Endothelial cell of umbilical vein (primary cell): ENCODE data around the gene HAUS7. TPM values are rescaled to one million over a fixed set of nuclear protein-coding genes. Genes with fewer than 3 reads are reported as not detected.

Experiments used
- BruUV-seq: library from RNA; stranded (reverse); fragments of 400-500 nt; replicated peaks from 2 replicates; lab custom pipeline; 2021; lab: Mats Ljungman, UMichigan
- CTCF ChIA-PET: fragments of 300-600, 350-600 bp; sonication (Branson Sonifier 250); formaldehyde crosslinking; loops from one replicate; lab custom pipeline; 2021; ENCODE audit warnings: antibody characterized with exemption, inconsistent platforms; lab: Charles Lee
- POLR2A ChIA-PET: fragments of 300-600, 350-600 bp; sonication (Branson Sonifier 250); formaldehyde crosslinking; loops from one replicate; lab custom pipeline; 2021; ENCODE audit warnings: antibody characterized with exemption, inconsistent platforms; lab: Charles Lee
- DNase-seq: peaks from one replicate; pipeline ENCODE4 v3.0.0-alpha.2; 2011; ENCODE audit warnings: low read depth, low spot score
- FAIRE-seq: peaks from 2 replicates; lab custom pipeline; 2011; peaks lifted over from hg19 to GRCh38; lab: Jason Lieb, UNC
- H2AFZ ChIP-seq: 2 replicates; pipeline ENCODE4 v1.6.0; 2012; ENCODE audit warnings: low read depth, low read length, control low read depth, inconsistent platforms
- H3K27ac ChIP-seq: 2 replicates; pipeline ENCODE4 v1.5.1; 2011; ENCODE audit warnings: low read depth, mild to moderate bottlenecking, control low read depth, low read length, moderate library complexity; ENCODE audit not compliant: insufficient read depth
- H3K27me3 ChIP-seq, 2 experiments: 2 replicates each; pipeline versions ENCODE4 v1.6.0 to v1.6.1; 2011; ENCODE audit warnings: low read length in 2 of 2, mixed read lengths in 1 of 2; ENCODE audit not compliant: control insufficient read depth in 2 of 2, insufficient read depth in 2 of 2
- H3K36me3 ChIP-seq, 2 experiments: 2 replicates in 1 of 2; 3 replicates in 1 of 2; pipeline ENCODE4 v1.5.1; 2011; ENCODE audit warnings: low read length in 2 of 2, mild to moderate bottlenecking in 1 of 2, moderate library complexity in 1 of 2; ENCODE audit not compliant: control insufficient read depth in 2 of 2, insufficient read depth in 2 of 2; ENCODE audit errors: extremely low read depth in 1 of 2
- H3K4me1 ChIP-seq: 3 replicates; pipeline ENCODE4 v1.5.1; 2011; ENCODE audit warnings: mild to moderate bottlenecking, low read length; ENCODE audit not compliant: control insufficient read depth, insufficient read depth; ENCODE audit errors: extremely low read depth
- H3K4me2 ChIP-seq: 2 replicates; pipeline ENCODE4 v1.6.1; 2011; ENCODE audit warnings: low read length, control low read depth, mixed read lengths; ENCODE audit not compliant: insufficient read depth
- H3K4me3 ChIP-seq, 3 experiments: fragments of 200-600 bp in 1 of 3; sonication (generic), shearing (Covaris generic) in 1 of 3; replicated peaks in 1 of 3; 2 replicates each; pipeline ENCODE4 v1.5.1; 2011 to 2016; ENCODE audit warnings: control low read depth in 3 of 3, low read length in 3 of 3, mild to moderate bottlenecking in 2 of 3, inconsistent platforms in 1 of 3, low read depth in 1 of 3, moderate library complexity in 1 of 3; ENCODE audit not compliant: insufficient read depth in 1 of 3
- H3K79me2 ChIP-seq: 2 replicates; pipeline ENCODE4 v1.6.0; 2012; ENCODE audit warnings: low read length, inconsistent platforms; ENCODE audit not compliant: control insufficient read depth, insufficient read depth
- H3K9ac ChIP-seq: replicated peaks from 2 replicates; pipeline ENCODE3; 2011; ENCODE audit warnings: low read length, control low read depth; ENCODE audit not compliant: insufficient read depth; ENCODE audit errors: extremely low read depth
- H3K9me1 ChIP-seq: replicated peaks from 3 replicates; pipeline ENCODE4 v1.6.0; 2011; ENCODE audit warnings: mild to moderate bottlenecking, low read length; ENCODE audit not compliant: control insufficient read depth, insufficient read depth; ENCODE audit errors: extremely low read depth
- H3K9me3 ChIP-seq: replicated peaks from 2 replicates; pipeline ENCODE4 v1.5.1; 2012; ENCODE audit warnings: low read length, inconsistent platforms; ENCODE audit not compliant: control insufficient read depth, insufficient read depth
- H4K20me1 ChIP-seq: replicated peaks from 2 replicates; pipeline ENCODE3; 2011; ENCODE audit warnings: mild to moderate bottlenecking, low read length; ENCODE audit not compliant: control insufficient read depth, insufficient read depth; ENCODE audit errors: extremely low read depth
- CTCF ChIP-seq, 2 donors: IDR thresholded peaks; 1 replicate in 1 of 2; 2 replicates in 1 of 2; pipeline ENCODE4 v1.5.1; 2011; ENCODE audit warnings: low read length in 2 of 2, mild to moderate bottlenecking in 2 of 2, moderate library complexity in 2 of 2, control low read depth in 1 of 2, inconsistent platforms in 1 of 2, low read depth in 1 of 2; ENCODE audit not compliant: insufficient read depth in 1 of 2; ENCODE audit errors: extremely low read depth in 1 of 2
- EZH2 ChIP-seq: IDR thresholded peaks from 2 replicates; pipeline ENCODE4 v1.6.1; 2012; ENCODE audit warnings: borderline replicate concordance, low read depth, mild to moderate bottlenecking, moderate library complexity, low read length, inconsistent platforms; ENCODE audit not compliant: severe bottlenecking
- FOS ChIP-seq: IDR thresholded peaks from 2 replicates; pipeline ENCODE4 v1.6.1; 2011; ENCODE audit warnings: mild to moderate bottlenecking, low read length, moderate library complexity, borderline replicate concordance; ENCODE audit not compliant: insufficient read depth
- GATA2 ChIP-seq: IDR thresholded peaks from 2 replicates; pipeline ENCODE4 v1.7.0; 2011; ENCODE audit warnings: low read depth, mild to moderate bottlenecking, moderate library complexity, mixed read lengths, low read length; ENCODE audit not compliant: insufficient read length, insufficient read depth
- JUN ChIP-seq: IDR thresholded peaks from 2 replicates; pipeline ENCODE4 v1.6.1; 2011; ENCODE audit warnings: borderline replicate concordance, low read depth; ENCODE audit not compliant: insufficient read length, insufficient read depth
- MAX ChIP-seq: IDR thresholded peaks from 2 replicates; pipeline ENCODE4 v1.6.1; 2011; ENCODE audit not compliant: insufficient read depth, insufficient read length
- MYC ChIP-seq: IDR thresholded peaks from one replicate; pipeline ENCODE4 v1.6.1; 2011; ENCODE audit warnings: mild to moderate bottlenecking, low read depth, low read length
- POLR2A ChIP-seq: IDR thresholded peaks from 2 replicates; pipeline ENCODE4 v1.6.1; 2012; ENCODE audit warnings: low read depth, mild to moderate bottlenecking, control low read depth, low read length
- POLR2AphosphoS5 ChIP-seq: IDR thresholded peaks from 2 replicates; pipeline ENCODE4 v1.6.1; 2012; ENCODE audit warnings: low read depth, mild to moderate bottlenecking, control low read depth, low read length, moderate library complexity; ENCODE audit not compliant: insufficient read depth
- dilution Hi-C: fragments of 300-500 bp; cut with MboI; formaldehyde crosslinking; loops from one replicate; pipeline ENCODE4 v1.15.0; 2019; ENCODE audit warnings: low sequenced_read_pairs; ENCODE audit not compliant: extremely low pct_ligation_motif_present
- intact Hi-C: fragments of 100-400 bp; cut with micrococcal nuclease; formaldehyde crosslinking; loops from one replicate; pipeline ENCODE4 v1.10.0; 2022
- polyA plus RNA-seq, 4 experiments: library from polyadenylated mRNA; depleted of rRNA in 3 of 4; stranded (reverse) in 3 of 4; unstranded in 1 of 4; fragments of >200 nt; gene quantifications; 2 replicates each; pipeline versions ENCODE4 v1.2.1 to v1.2.3, GENCODE V29; 2011 to 2012; ENCODE audit warnings: missing spikeins in 1 of 4
- total RNA-seq: library from RNA; stranded (reverse); gene quantifications from 2 replicates; pipeline ENCODE4 v1.2.3, GENCODE V29; 2021

The HAUS7 gene
- total and polyA plus RNA-seq, 2 donors (not counting 3 experiments of a cell fraction or from before 2014, with no cell fraction given), result 31.0 to 46.4 TPM

DNA sequence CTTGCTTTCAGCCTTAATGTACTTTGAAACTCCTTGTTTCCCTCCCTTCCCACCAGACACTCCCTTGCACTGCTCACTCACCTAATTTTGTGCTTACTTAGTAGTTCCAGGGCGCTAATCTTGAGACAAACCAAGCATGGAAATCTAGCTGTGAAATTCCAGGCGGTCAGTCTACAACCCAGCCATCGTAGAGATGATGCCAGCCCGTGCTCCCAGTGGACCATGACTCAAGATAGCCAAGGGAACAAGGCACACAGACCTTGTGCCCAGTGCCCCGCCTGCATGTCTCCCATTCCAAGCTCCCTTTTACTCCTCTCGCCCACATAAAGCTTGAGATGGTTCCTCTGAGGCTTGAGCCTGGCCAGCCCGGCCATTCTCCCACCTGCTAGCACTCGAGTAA is 35.6 kb downstream of the HAUS7 start:
- FAIRE-seq, result no peak
- Histone ChIP-seq H3K9me3 (no peaks in the 10 kb centered on the region), H3K9me1 (no peaks in the 10 kb centered on the region), H2AFZ (no peak overlapping the region), H3K9ac (no peak overlapping the region), H3K4me3 (no peak overlapping the region), H4K20me1 (no peaks in the 10 kb centered on the region), H3K36me3 (no peaks in the 10 kb centered on the region), H3K4me1 (no peaks in the 10 kb centered on the region), H3K79me2 (no peaks in the 10 kb centered on the region), H3K27me3 (no peaks in the 10 kb centered on the region), H3K27ac (no peak overlapping the region), H3K4me2 (no peak overlapping the region)
- ChIA-PET CTCF (no interaction called here), POLR2A (no interaction called here)
- intact Hi-C loops, result loop anchor here (10.0 kb wide), 1 partner anchor 400 kb away; no protein-coding TSS in a partner anchor
- dilution Hi-C loops, result no loop called here
- no TSS peak for BruUV-seq
- no peak for DNase-seq
- TF ChIP-seq FOS, result no peak
- no peak for TF ChIP-seq CTCF (IDR thresholded peaks at IDR 0.05; ENCODE audit: extremely low read depth in 1 of 2, insufficient read depth in 1 of 2, low read depth in 1 of 2, low read length in 2 of 2)
- TF ChIP-seq POLR2AphosphoS5, result no peak
- no peak for TF ChIP-seq MYC
- TF ChIP-seq GATA2, result no peak
- no peak for TF ChIP-seq EZH2

DNA sequence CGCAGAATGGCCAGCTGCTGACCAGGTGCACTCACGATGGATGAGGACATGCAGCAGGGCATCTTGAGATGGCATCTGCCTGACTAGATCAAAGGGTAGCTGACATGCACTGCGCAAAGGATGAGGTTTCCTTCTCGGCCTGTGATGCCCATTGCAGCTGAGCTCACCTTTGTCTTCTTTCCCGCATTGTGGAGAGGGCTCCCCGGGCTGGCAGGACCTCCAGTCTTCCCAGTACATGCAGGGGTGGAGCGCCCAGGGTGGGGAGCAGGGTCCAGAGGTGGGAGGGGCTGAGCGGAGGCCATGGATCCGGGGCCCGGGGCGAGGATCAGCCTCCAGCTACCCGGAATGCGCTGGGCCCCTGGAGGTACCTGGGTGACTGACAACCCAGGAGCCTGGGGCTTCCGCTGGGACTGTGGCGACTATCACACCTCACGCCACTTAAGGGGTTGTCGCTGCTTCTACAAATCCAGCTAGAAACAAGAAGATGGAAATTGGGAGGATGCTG is 36.5 kb downstream of the HAUS7 start:
- Histone ChIP-seq H3K9ac (no peak overlapping the region), H3K9me1 (no peaks in the 10 kb centered on the region), H4K20me1 (no peaks in the 10 kb centered on the region), H2AFZ (no peak overlapping the region), H3K9me3 (no peaks in the 10 kb centered on the region), H3K4me1 (no peaks in the 10 kb centered on the region), H3K4me2 (no peak overlapping the region), H3K27me3 (no peaks in the 10 kb centered on the region), H3K79me2 (no peaks in the 10 kb centered on the region), H3K27ac (no peak overlapping the region), H3K36me3 (no peaks in the 10 kb centered on the region), H3K4me3 (no peak overlapping the region)
- no peak for TF ChIP-seq POLR2AphosphoS5
- no peak for TF ChIP-seq FOS
- no peak for TF ChIP-seq POLR2A
- TF ChIP-seq JUN, result no peak
- TF ChIP-seq MYC, result no peak
- no peak for TF ChIP-seq EZH2
- TF ChIP-seq CTCF (IDR thresholded peaks at IDR 0.05; ENCODE audit: extremely low read depth in 1 of 2, insufficient read depth in 1 of 2, low read depth in 1 of 2, low read length in 2 of 2), result no peak
- TF ChIP-seq MAX, result no peak
- TF ChIP-seq GATA2, result no peak
- no TSS peak for BruUV-seq
- DNase-seq (no peak), FAIRE-seq (no peak)
- dilution Hi-C loops (no loop called here), intact Hi-C loops (loop anchor here (10.0 kb wide), 1 partner anchor 399 kb away; no protein-coding TSS in a partner anchor)
- ChIA-PET CTCF (no interaction called here), POLR2A (no interaction called here)
